HG02610 (cell line): Measurements from ENCODE around the gene NPIPB6.

ENCODE experiments used
- ATAC-seq: cut with Tn5 transposase; IDR thresholded peaks from one replicate; pipeline ENCODE4 v1.9.1; 2021; ENCODE audit warnings: mild to moderate bottlenecking, moderate library complexity; ENCODE audit not compliant: unreplicated experiment

Gene NPIPB6

DNA sequence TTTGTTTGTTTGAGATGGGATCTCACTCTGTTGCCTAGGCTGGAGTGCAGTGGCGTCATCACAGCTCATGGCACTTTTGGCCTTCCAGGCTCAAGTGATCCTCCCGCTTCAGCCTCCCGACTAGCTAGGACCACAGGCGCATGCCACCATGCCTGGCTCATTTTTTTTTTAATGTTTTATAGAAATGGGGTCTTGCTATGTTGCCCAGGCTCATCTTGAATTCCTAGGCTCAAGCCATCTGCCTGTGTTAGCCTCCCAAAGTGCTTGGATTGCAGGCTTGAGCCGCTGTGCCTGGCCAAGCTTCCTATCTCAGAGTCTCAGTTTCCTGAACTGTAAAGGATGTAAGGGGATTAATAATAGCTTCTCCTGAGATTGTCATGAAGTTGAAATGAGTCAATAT, 63.0 kb downstream of the NPIPB6 start:
- no peak for ATAC-seq

DNA sequence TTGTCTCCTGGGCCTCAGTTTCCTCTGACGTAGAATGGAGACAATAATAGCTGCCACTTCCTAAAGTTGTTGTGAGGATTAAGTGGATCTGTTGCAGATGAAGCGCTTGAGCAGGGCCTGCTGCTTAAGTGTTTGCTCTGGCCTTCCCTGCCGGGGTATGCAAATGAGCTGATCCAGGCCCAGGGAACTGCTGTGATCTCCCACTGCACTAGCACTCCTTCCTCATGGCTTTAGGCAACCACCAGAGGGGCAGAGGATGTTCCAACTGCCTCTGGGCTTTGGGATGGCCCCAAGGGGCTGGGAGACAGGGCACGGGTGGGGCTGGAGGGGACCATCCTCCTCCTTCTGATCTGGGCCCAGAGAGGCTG, 64.8 kb downstream of the NPIPB6 start:
- ATAC-seq: no peak

DNA sequence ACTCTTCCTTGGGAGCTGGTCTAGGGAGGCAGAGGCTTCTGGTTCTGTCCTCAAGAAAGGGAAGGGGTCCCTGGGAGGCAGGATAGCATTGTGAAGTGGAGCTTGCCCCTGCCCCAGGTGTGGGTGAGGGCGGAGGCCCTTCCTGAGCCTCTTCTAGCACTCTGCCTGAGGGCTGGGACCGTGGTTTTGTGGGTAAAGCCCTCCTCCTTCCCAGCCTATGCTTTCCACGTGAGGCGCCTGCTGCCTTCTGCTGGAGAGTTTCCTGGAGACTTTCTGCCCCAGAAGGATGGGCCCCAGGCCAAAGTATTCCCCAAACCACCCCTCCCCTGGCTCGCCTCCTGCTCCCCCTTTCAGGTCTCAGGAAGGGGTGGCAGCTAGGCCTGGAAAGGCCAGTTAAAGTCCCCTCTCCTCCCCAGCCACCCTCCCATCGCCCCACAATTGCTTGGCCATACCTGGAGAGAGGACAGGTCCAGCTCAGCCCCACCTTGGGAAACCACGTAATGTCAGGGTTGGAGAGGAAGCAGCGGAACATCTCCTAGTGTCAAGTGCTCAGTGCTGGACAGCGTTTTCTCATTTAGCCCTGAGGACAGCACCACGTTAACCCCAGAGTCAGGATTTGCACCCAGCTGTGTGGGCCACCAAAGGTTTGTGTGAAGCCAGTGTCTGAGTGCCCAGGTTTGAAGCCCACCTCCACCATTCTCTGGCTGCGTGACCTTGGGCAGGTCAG, 65.4 kb downstream of the NPIPB6 start:
- ATAC-seq: no peak

DNA sequence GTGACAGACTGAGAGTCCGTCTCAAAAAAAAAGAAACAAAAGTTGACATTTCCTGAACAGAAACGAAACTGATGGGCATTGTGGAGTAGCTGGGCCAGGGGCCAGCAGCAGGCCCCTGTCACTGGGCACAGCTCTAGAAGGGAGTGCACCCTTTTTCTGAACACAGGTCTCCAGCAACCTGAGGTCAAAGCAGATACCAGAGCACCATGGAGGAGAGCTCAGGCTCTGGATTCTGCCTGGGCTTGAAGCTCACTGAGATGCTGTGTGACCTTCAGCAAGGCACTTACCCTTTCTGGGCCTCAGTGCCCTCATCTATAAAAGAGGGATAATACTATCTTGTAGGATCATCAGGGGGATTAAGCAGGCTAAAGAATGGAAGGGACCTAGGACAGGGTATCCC, 66.0 kb downstream of the NPIPB6 start:
- no peak for ATAC-seq

DNA sequence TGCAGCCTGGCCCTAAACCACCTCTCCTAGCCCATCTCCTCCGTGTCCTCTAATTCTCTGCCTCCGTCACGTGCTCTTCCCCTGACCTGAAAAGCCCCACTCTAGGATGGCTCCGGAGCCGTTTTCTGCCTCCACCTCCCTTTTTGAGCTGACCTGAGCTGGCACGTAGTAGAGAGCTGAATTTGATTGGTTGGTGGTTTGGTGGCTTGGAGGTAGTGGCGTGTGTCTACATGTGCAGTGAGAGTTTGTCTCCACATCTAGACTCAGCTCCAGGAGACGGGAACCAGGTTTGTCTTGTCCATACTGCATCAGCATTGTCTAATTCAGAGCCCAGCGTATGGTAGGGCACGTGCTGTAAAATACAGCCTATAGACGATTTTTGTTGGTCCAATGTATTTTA, 68.0 kb downstream of the NPIPB6 start:
- no peak for ATAC-seq

DNA sequence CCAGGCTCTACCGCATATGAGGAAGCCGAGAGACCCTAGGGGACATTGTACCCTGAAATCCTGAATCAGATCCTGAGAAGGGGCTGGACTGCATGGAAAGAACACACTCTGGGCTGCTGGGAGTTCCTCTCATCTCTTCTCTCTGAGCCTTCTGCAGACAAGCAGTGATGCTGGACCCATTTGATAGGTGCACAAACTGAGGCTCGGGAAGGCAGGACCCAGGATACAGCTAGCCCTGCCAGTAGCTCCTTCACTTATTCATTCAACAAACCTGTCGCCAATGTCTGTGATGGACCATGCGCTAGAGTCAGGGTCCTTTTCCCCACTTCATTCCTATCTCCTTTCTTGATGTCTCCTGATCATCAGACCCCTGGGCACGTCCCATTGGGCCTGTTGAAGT, 69.1 kb downstream of the NPIPB6 start:
- no peak for ATAC-seq

DNA sequence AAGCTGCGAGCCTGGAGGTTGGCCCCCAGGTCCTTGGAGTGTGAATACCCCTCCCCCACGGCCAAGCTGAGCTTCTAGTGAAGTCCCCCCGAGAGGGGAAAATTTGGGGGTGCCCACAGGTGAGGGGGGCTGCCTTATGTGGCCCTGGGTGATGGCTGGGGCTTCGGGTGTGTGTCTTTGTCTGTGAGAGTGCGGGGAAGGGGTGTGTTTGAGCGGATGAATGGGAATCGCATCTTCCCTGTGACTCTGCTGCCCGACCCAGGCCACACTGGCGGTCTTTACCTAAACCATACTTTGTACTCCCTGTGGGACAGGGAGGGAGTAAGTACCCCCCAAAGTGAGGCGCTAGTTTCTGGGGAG, 69.7 kb downstream of the NPIPB6 start:
- ATAC-seq: no peak

DNA sequence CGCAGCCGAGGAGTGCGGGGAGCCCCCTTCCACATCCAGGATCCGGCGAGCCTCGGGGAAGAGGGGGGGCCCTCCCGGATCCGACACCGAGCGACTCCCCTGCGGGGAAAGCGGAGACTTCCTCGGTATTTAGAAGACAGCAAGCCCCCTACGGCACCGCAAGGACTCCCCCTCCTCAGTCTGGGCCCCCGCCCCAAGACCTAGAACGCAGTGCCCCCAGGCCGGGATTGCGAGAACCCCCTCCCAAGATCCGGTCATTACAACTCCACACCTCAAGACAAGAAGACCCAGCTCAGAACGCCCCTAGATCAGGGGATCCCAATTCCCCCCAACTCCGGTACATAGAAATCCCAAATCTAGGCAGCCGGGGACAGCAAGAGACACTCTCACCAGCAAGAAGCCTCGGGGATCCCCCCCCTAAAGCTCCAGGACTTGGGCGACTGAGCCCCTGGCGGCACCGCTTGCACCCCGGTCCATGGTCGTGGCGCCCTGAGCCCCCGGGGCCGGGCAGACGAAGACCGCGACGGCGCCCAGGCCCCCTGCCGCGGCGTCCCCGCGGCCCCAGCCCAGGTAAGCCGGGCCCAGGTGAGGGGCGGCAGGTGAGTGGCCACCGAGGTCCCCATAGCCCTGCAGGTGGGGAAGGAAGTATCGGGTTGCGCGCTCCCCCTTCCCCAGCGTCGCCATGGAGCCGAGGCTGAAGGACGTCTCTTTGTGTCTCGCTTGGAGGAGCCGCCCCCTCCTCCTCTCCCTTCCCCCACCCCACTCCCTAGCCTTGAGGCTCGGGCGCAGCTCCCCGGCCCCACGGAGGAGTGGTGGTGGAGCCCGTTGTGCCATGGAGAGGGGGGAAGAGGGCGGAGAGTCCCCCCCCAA, 70.3 kb downstream of the NPIPB6 start:
- no peak for ATAC-seq
